GM13977 (cell line): ENCODE measurements around the gene PXK.

ENCODE experiments used
- DNase-seq: peaks from one replicate; pipeline ENCODE4 v3.0.0; 2012; ENCODE audit warnings: low spot score
- in situ Hi-C: fragments of 300-500 bp; cut with MboI; formaldehyde crosslinking; loops from one replicate; pipeline ENCODE4 v1.12.0; 2022; ENCODE audit warnings: low sequenced_read_pairs, low pct_unique_long_range_greater_than_20kb, mixed read lengths, inconsistent platforms; ENCODE audit not compliant: unreplicated experiment
- TF ChIP-seq, protein P1 (sequence below): IDR thresholded peaks from 2 replicates; pipeline ENCODE4 v1.5.1; 2012; ENCODE audit warnings: mild to moderate bottlenecking, control low read depth; ENCODE audit not compliant: insufficient read depth; ENCODE audit errors: extremely low read depth, missing control alignments

PXK gene

DNA sequence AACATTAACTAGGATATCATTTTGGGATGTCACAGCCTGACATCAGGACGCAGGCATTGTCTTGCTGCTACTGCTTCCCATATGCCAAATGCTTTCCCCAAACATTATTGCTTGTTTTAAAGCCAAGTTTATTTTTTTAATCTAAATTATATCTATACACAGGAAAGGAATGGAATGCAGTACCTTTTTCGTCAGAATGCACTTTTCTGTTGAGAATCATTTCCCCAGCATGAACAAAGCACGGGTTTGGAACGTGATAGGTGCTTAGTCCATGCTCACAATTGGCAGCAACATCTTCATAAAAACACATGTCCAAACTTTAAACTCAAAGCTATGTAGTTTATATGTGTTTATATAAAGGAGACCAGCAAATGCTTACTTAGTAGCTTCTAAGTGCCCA, 26.1 kb downstream of the PXK start:
- no peak for DNase-seq
- TF ChIP-seq, protein P1, sequence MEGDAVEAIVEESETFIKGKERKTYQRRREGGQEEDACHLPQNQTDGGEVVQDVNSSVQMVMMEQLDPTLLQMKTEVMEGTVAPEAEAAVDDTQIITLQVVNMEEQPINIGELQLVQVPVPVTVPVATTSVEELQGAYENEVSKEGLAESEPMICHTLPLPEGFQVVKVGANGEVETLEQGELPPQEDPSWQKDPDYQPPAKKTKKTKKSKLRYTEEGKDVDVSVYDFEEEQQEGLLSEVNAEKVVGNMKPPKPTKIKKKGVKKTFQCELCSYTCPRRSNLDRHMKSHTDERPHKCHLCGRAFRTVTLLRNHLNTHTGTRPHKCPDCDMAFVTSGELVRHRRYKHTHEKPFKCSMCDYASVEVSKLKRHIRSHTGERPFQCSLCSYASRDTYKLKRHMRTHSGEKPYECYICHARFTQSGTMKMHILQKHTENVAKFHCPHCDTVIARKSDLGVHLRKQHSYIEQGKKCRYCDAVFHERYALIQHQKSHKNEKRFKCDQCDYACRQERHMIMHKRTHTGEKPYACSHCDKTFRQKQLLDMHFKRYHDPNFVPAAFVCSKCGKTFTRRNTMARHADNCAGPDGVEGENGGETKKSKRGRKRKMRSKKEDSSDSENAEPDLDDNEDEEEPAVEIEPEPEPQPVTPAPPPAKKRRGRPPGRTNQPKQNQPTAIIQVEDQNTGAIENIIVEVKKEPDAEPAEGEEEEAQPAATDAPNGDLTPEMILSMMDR, result no peak
- in situ Hi-C loops, result no loop called here

DNA sequence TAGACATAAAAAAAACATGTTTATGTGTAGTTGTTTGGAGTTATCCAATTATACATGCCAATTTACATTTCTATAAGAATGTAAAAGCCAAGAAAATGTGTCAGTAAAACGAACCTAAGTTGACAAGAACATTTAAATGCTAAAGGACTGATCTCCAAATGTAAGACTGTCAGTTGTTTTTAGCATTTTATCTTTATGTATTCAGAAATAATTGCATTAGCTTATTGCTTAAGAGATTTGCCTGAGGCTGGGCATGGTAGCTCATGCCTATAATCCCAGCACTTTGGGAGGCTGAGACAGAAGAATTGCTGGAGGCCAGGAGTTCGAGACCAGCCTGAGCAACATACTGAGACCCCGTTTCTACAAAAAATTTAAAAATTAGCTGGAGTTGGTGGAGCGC, 26.9 kb downstream of the PXK start:
- TF ChIP-seq, protein P1, result no peak
- in situ Hi-C loops, result no loop called here
- DNase-seq, result no peak

DNA sequence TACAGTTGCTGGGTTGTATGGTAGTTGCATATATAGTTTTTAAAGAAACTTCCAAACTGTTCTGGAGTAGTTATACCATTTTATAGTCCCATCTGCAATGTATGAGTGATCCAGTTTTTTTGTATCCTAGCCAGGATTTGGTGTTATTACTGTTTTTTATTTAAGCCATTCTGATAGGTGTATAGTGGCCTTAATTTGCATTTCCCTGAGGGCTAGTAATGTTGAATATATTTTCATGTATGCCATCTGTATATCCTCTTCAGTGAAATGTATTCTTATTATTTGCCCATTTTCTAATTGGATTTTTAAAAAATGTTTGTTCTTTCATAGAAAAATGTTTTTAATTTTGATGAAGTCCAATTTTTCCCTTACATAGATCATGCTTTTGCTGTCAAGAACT, 29.2 kb downstream of the PXK start:
- TF ChIP-seq, protein P1, result no peak
- no peak for DNase-seq
- in situ Hi-C loops, result no loop called here

DNA sequence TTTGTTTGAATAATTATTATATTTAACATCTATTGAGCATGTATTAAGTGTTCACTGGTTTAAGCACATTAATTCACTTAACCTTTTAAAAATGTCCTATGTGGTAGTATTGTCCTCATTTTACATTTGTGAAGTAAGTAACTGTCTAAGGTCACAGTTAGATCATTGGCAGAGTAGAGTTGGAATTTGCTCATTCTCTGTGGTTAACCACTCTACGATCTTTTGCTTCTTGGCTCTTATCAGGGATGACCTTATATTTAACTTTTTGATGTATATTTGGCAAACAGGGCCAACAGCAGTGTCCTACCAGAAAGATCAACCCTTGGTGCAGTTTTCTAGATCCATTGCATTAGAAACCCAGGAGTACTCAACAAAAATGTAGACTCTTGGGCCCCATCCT, 34.0 kb downstream of the PXK start:
- TF ChIP-seq, protein P1, result no peak
- no peak for DNase-seq
- in situ Hi-C loops, result no loop called here

DNA sequence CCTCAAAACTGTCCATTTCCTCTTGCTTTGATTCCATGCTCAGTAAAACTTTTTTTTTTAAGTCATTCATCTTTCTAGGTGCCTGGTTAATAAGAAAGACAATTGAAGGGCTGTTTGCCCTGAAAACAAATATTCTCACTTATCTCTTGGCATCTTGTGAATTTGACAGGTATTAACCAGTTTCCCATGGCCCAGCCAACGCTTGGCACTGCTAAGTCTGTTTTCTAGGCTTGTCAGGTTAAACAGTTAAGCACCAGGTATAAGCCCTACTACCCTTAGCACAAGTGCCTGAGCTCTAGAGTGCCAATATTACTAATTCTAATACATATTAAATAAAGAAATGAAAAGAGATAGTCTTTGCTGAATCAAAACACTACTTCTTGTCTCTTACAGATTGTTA, 36.3 kb downstream of the PXK start:
- no peak for DNase-seq
- in situ Hi-C loops, result no loop called here
- TF ChIP-seq, protein P1, result no peak

DNA sequence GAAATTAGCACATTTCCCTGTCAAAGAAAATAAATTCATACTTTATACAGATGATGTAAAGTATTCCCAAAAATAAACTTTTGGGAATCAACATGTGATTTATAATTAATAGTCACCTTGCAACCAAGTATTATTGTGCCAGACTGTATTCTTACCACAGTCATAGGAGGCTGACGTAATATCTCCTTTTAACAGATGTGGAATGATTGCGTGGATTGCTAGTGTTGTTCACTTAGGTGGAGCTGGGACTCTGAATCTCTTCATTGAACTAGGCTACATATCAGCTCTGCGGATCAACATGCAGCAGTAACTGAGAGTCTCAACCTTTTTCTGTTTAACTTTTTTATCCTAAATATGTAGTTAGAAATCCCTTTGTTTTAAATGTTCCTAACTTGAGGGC, 37.2 kb downstream of the PXK start:
- TF ChIP-seq, protein P1, result no peak
- no peak for DNase-seq
- in situ Hi-C loops, result no loop called here

DNA sequence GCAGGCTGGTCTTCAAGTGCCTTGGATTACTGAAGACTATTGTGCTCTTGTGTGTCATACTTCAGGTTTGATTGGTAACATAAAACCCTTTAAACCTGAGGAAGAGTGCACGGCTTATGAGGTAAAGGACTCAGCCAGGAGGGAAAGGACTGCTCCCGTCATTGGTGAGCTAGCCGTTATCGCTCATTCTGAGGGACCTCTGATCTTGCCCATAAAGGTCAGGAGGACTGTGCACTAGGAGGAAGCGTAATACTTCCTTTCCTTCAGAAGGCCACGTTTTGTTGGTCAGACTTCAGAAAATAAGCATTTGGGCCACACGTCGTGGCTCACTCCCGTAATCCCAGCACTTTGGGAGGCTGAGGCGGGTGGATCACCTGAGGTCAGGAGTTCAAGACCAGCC, 37.7 kb downstream of the PXK start:
- TF ChIP-seq, protein P1, result no peak
- in situ Hi-C loops, result no loop called here
- DNase-seq, result no peak
